Measurements from ENCODE around the gene DNAJC30. TPM values are rescaled to one million over a fixed set of nuclear protein-coding genes. Genes with fewer than 3 reads are reported as not detected.

The DNAJC30 gene
- total and polyA plus RNA-seq, 2 of the 8 experiments (the other 6 are each of a cell fraction or from before 2014, with no cell fraction given): 6.1 to 6.3 TPM

DNA sequence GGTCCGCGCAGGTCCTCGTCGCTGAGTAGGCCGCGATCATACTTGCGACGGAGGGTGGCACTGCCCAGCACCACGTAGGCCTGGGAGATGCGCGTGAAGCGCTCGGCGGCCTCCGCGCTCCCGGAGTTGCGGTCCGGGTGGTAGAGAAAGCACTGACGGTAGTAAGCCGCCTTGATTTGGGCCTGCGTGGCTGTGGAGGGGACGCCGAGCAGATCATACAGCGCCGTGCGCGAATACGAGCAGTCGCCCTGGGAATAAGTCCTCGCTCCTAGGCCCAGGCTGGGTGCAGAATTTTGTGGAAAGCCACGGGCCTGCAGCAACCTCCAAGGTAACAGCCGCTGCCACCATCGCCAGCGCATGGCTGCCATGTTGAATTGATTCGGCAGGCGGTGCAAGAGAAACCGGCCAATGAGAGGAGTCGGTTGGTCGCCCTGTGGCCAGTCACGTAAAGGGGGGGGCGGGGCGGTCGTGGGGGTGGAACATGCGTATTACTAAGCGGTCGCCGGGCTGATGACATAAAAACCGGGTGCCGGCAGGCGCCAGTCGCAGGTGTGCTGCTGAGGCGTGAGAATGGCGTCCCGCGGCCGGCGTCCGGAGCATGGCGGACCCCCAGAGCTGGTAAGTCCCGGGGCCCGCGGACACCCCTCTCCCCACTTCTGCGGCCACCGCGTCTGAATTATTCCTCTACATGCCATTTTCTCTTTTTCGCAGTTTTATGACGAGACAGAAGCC lies at the start of gene DNAJC30, which contains the start of gene BUD23 (continued):
- TF ChIP-seq, protein P1, sequence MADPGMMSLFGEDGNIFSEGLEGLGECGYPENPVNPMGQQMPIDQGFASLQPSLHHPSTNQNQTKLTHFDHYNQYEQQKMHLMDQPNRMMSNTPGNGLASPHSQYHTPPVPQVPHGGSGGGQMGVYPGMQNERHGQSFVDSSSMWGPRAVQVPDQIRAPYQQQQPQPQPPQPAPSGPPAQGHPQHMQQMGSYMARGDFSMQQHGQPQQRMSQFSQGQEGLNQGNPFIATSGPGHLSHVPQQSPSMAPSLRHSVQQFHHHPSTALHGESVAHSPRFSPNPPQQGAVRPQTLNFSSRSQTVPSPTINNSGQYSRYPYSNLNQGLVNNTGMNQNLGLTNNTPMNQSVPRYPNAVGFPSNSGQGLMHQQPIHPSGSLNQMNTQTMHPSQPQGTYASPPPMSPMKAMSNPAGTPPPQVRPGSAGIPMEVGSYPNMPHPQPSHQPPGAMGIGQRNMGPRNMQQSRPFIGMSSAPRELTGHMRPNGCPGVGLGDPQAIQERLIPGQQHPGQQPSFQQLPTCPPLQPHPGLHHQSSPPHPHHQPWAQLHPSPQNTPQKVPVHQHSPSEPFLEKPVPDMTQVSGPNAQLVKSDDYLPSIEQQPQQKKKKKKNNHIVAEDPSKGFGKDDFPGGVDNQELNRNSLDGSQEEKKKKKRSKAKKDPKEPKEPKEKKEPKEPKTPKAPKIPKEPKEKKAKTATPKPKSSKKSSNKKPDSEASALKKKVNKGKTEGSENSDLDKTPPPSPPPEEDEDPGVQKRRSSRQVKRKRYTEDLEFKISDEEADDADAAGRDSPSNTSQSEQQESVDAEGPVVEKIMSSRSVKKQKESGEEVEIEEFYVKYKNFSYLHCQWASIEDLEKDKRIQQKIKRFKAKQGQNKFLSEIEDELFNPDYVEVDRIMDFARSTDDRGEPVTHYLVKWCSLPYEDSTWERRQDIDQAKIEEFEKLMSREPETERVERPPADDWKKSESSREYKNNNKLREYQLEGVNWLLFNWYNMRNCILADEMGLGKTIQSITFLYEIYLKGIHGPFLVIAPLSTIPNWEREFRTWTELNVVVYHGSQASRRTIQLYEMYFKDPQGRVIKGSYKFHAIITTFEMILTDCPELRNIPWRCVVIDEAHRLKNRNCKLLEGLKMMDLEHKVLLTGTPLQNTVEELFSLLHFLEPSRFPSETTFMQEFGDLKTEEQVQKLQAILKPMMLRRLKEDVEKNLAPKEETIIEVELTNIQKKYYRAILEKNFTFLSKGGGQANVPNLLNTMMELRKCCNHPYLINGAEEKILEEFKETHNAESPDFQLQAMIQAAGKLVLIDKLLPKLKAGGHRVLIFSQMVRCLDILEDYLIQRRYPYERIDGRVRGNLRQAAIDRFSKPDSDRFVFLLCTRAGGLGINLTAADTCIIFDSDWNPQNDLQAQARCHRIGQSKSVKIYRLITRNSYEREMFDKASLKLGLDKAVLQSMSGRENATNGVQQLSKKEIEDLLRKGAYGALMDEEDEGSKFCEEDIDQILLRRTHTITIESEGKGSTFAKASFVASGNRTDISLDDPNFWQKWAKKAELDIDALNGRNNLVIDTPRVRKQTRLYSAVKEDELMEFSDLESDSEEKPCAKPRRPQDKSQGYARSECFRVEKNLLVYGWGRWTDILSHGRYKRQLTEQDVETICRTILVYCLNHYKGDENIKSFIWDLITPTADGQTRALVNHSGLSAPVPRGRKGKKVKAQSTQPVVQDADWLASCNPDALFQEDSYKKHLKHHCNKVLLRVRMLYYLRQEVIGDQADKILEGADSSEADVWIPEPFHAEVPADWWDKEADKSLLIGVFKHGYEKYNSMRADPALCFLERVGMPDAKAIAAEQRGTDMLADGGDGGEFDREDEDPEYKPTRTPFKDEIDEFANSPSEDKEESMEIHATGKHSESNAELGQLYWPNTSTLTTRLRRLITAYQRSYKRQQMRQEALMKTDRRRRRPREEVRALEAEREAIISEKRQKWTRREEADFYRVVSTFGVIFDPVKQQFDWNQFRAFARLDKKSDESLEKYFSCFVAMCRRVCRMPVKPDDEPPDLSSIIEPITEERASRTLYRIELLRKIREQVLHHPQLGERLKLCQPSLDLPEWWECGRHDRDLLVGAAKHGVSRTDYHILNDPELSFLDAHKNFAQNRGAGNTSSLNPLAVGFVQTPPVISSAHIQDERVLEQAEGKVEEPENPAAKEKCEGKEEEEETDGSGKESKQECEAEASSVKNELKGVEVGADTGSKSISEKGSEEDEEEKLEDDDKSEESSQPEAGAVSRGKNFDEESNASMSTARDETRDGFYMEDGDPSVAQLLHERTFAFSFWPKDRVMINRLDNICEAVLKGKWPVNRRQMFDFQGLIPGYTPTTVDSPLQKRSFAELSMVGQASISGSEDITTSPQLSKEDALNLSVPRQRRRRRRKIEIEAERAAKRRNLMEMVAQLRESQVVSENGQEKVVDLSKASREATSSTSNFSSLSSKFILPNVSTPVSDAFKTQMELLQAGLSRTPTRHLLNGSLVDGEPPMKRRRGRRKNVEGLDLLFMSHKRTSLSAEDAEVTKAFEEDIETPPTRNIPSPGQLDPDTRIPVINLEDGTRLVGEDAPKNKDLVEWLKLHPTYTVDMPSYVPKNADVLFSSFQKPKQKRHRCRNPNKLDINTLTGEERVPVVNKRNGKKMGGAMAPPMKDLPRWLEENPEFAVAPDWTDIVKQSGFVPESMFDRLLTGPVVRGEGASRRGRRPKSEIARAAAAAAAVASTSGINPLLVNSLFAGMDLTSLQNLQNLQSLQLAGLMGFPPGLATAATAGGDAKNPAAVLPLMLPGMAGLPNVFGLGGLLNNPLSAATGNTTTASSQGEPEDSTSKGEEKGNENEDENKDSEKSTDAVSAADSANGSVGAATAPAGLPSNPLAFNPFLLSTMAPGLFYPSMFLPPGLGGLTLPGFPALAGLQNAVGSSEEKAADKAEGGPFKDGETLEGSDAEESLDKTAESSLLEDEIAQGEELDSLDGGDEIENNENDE (IDR thresholded peaks at IDR 0.05; ENCODE audit: insufficient replicate concordance, low read length): no peak
- TF ChIP-seq SP2 (IDR thresholded peaks at IDR 0.05; ENCODE audit: low read length) (peak; percentile 7; the same call in 1 of the 2 replicates), RXRA (IDR thresholded peaks at IDR 0.05; ENCODE audit: insufficient read depth, low read depth, low read length) (no peak), CTCF (IDR thresholded peaks at IDR 0.05; ENCODE audit: control extremely low read depth in 1 of 3, insufficient read depth in 1 of 3, low read depth in 1 of 3, low read length in 3 of 3) (no peak; a peak in 1 of 4 replicates), CHD1 (IDR thresholded peaks at IDR 0.05; ENCODE audit: low read depth, low read length) (no peak), KDM5A (IDR thresholded peaks at IDR 0.05; ENCODE audit: low read length) (peak; percentile 95), JUN (IDR thresholded peaks at IDR 0.05; ENCODE audit: low read depth, low read length) (no peak)
